HT1080 (cell line): ENCODE data around the gene EXPH5. TPM values are rescaled to one million over a fixed set of nuclear protein-coding genes. Genes with fewer than 3 reads are reported as not detected.
A peak's percentile ranks its signal among the peaks of the same experiment; 100 is the strongest.
"Not testable (repeated sequence)": the region's sequence is repeated elsewhere in the genome, so short reads cannot be mapped to it uniquely, and the experiment has no call there.

Experiments
- DNase-seq: peaks from one replicate; pipeline ENCODE4 v3.0.0-alpha.2; 2015; ENCODE audit warnings: low read depth
- total RNA-seq: library from RNA; depleted of rRNA; stranded (reverse); fragments of >200 nt; shearing (Covaris generic); gene quantifications from 2 replicates; pipeline ENCODE4 v1.2.3, GENCODE V29; 2014

EXPH5 gene
- total RNA-seq, 1 experiment from 2014 or later = 1.7 TPM

DNA sequence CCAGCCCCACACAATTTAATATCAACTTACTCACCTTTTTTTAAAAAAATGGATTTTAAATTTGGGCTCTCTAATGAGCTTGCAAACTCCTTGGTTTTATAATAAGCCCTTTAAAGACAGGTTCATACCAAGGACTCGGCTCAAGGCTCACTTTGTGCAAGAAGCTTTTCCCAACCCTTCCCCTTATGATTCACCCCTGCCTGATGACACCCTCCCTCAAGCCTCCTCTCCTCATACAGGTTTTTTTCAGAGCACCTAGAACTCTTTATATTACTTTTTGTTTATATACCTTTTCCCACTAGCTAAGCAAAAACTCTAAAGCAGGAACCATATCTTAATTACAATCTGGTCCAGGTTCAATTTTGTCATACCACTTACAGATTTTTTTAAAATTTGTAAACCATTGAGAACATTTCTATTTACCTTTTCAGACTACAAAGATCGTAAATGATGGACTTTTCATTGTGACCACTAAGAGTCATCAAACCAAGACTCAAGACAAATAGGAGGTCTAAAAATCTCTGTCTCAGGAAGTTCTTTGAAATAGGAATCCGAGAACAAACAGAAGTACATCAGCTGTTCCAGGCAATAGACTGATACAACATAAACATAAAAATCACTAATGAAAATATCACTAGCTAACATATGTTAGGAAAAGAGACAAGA lies 13.1 kb upstream of the EXPH5 start:
- DNase-seq = peak; percentile 67

DNA sequence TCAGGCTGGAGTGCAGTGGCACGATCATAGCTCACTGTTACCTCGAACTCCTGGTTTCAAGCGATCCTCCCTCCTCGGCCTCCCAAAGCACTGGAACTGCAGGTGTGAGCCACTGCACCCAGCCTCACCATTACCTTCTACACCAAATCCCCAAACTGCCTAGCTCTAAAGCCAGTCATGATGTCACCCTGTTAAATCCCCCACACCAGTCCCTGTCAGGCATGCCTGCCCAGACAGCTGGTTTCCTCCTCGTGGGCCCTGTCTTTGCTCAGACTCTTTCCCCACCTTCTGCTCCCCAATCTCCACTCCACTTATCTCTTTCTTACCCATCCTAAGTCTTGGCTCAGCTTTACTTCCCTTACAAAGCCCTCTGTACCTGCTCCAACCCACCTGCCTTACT lies 12.5 kb upstream of the EXPH5 start:
- DNase-seq = no peak

DNA sequence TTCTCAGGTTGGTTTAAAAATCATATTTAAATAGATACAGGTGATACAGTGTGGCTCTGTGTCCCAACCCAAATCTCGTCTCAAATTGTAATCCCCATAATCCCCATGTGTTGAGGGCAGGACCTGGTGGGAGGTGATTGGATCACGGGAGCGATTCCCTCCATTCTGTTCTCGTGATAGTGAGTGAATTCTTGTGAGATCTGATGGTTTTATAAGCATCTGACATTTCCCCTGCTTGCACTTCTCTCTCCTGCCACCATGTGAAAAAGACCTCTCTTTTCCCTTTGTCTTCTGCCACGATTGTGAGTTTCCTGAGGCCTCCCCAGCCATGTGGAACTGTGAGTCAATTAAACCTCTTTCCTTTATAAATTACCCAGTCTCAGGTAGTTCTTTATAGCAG lies 9.2 kb upstream of the EXPH5 start:
- DNase-seq = not testable (repeated sequence)

DNA sequence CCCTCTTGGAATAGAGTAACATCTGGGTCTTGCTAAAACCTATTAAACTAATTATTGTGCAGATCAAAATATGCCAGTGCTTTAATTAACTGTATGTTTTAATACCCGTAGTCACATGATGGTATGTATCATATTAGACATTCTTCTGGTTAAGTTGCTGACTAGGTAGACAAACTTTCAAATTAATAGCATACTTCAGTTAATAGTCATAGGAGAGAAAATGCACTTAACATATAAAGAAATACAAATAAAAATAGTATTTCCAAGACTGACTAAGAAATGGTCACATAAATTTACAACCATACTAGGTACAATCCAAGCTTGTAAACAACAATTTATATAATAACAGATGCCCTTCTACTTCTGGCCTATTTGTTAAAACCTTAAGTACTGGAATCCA lies 7.6 kb upstream of the EXPH5 start:
- DNase-seq = no peak

DNA sequence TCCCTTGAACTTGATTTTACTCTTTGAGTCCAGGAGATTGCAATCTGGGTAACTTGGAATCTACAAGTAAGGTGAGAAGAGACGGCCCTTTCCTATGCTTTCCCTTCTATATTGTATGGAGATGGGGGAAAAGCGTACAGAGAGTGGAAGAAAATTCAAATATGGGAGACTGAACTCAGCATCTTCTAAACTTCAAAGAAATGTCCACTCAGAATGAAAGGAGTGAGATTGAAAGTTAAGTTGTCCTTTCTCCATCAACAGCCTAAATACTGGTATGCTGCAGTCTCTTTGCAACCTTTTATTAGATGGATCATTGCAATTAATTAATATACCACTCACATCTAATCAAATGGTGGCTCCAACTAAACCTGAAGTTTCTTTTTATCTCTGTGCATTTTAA lies 6.4 kb upstream of the EXPH5 start:
- no peak for DNase-seq

DNA sequence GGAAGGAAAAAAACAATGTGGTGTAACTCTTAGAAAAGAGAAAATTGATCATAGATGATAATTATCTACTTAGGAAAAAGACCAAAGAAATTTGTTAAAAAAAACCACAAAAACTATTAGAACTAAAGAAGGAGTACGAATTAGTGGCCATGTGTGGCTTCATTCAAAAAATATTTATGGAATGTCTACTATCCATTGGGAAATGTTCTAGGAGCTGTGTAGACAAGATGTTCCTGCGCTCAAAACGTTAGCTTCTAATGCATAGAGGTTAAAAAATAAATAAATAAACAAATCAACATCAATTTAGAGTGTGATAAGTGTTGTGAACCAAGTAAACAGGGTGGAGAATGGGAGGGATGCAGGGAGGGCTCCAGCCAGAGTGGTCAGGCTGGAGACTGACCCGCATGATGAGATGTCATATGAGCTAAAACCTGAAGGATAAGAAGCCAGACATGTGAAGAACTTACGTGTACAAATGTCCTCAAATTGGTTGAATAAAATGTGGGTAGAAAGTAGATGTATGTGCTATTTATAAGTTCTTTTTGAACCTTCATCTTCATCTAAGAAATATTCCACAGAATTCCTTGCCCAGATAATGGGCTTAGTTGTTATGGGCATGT lies 4.3 kb upstream of the EXPH5 start:
- no peak for DNase-seq

DNA sequence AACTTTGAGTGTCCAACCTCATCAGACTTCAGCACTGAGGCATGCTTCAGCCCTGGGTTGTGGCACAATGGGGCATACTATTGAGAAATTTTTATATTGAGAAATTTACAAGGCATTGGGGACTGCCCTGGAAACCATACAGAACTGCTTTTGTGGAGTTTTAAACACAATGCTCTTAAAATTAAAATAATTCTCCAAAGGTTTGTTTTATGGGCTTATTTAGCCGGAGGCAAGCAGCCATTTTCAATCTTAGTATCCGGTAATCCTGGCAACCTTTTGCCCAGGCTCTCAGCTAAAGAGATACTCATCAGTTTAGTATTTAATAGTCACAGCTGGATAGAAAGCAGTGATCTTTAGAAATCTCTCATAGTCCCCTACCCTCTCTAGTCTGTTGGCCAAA lies 3.1 kb upstream of the EXPH5 start:
- no peak for DNase-seq

DNA sequence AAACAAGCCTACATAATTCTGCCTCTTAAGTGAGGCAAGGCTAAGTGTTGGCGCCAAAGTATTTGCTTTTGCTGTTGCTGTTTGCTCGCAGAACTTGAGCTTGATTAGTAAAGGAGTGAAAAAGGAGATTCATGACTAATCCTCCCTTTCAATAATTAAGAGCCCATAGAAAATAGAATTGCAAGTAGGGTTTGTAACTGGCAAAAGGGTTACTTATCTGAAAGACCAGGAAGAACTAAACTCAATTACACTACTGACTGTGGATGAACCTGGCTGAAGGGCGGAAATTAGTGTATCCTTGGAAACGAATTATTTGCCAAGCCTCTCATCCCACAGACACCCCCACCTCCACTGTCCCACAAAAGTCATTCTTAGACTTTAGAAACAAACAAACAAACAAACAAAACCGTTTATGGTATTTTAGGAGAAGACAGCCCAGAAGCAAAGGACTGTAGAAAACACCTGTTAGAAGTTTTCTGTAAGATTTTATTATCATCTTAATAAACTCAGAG lies 411 bp upstream of the EXPH5 start:
- no peak for DNase-seq

DNA sequence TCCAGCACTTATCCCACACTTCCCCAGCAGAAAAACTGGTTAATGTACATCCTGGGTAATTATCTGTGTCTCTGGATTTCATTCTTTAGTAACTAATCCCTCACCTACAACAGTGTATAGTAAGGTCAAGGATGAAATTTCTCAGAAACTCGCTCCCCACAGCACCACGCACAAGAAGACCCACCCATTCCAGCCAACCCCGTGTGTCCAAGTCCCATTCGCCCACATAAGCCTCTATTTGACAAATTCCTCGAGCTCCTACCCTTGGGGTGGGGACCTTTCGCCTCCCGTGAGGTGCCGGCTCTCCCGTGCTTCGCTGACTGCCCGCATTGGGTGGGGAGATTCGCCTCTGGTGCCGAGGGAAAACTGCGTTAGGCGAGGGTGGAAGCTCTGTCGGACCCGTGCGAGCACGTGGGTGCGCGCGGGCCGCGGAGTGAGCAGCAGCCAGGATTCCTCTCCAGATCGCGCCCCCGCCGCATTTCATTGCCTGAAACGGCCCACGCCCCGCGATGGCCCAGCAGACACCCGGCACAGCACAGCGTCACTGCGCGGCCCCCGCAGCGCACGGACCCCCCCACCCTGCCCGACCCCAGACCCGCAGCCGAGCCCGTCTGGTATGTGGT lies 866 bp downstream of the EXPH5 start:
- DNase-seq = no peak

DNA sequence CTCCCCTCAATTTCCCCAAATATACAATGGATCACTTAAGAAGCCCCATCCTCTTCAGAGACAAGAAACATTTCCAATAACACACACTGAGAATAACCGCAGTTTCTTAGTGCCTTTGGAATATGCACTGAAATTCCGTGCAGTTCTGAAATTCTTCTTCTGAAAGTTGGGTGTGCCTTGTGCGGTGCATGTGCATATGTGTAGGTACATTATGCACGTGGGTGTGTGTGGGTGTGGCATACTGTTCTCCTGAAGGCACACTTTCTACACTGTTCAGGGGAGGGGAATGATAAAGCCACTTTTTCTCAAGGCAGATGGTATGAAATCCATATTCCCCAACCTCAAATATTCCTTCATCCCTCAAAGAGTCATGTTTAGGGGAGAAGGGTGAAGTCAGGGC lies 1.7 kb downstream of the EXPH5 start:
- DNase-seq = no peak

DNA sequence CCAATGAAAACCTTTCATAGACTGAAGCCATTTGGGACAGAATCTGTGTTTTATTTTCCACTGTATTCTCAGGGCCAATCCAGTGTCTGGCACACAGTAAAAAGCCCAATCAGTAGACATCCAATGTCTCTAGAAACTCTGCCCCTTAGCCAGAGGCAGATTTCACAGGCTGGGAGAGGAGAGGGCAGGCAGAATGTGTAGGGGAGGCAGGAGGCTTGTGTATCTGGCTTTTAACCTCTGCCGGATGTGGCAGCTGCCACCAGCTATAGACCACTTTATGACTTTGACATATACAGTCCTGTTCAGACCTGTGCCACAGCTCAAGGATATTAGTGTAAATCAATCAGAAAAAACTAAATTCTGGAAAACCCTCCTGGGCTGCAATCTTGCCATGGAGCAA lies 4.4 kb downstream of the EXPH5 start:
- no peak for DNase-seq

DNA sequence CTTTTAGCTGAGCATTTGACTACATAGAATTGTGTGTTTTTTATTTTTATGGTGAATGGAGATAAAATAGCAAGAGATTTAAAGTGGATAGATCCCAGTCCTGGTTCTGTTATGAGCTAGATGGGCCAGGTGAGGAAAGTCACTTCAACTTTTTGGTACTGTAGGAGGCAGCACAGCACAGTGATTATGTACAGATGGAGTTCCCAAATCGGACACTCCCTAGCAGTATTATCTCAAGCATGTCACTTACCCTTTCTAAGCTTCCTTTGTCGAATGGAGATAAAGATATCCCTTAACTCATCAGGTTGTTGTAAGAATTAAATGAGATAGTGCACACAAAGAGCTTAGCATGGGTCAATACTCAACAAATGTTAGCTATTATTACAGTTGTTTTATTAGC lies 5.3 kb downstream of the EXPH5 start:
- no peak for DNase-seq

DNA sequence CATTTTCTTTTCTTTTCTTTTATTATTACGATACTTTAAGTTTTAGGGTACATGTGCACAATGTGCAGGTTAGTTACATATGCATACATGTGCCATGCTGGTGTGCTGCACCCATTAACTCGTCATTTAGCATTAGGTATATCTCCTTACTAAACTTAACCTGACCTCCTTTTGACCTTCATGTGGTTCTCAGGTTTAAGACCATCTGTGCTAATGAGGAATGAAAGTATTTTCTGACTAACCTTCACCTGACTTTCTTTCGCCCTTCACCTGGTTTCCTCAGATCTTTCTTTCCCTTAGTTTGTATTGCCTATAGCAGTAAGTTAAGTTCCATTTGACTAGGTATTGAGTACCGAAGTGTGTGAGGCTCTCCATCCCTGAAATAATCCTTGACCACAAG lies 6.5 kb downstream of the EXPH5 start:
- no peak for DNase-seq

DNA sequence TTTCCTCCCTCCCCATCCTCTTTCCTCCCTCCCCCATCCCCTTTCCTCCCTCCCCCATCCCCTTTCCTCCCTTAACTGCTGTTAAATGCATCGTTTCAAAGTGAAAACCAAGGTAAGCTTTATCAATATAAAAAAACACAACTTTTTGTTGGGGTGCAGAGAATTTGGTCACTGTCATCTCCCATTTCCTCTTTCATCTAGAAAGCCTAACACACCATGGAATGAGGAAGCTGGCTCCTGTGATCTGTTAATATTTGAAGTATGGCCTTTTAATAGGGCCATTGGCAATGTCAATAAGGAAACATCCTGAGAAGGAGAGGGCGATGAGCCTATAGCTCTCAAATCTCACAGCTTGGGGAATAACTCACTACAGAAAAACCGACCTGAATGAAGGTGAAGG lies 7.0 kb downstream of the EXPH5 start:
- DNase-seq = no peak

DNA sequence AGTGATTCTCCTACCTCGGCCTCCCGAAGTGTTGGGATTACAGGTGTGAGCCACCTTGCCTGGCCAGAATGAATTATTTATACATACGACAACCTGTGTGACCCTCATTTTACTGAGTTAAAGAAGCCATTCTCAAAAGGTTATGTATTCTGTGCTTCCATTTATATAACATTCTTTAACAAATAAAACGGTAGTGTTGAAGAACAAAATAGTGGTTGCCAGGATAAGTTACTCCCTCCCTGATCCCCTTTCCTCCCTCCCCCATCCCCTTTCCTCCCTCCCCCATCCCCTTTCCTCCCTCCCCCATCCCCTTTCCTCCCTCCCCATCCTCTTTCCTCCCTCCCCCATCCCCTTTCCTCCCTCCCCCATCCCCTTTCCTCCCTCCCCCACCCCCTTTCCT lies 7.4 kb downstream of the EXPH5 start:
- not testable (repeated sequence) for DNase-seq

DNA sequence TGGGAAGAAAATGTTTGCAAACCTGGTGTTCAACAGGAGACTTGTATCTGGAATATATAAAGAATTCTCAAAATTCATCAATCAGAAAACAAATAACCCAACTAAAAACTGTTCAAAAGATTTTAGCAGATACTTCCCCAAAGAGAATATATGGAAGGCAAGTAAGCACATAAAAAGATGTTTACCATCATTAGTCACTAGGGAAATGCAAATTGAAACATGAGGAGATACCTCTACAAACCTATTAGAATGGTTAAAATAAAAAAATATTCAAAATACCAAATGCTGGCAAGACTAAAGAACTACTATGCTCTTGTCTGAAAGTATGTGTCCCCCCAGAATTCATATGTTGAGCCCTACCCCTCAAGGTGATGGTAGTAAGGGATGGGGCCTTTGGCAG lies 8.6 kb downstream of the EXPH5 start:
- no peak for DNase-seq

DNA sequence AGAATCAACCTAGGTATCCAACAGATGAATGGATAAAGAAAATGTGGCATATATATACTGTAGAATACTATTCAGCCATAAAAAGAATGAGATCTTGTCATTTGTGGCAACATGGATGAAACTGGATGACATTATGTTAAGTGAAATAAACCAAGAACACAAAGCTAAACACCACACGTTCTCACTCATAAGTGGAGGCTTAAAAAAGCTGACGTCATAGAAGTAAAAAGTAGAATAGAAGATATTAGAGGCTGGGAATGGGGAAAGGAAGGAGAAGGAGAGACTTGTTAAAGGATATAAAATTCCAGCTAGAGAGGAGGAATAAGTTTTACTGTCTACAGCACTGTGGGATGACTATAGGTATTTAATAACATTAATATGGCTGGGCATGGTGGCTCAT lies 12.9 kb downstream of the EXPH5 start:
- DNase-seq = no peak

DNA sequence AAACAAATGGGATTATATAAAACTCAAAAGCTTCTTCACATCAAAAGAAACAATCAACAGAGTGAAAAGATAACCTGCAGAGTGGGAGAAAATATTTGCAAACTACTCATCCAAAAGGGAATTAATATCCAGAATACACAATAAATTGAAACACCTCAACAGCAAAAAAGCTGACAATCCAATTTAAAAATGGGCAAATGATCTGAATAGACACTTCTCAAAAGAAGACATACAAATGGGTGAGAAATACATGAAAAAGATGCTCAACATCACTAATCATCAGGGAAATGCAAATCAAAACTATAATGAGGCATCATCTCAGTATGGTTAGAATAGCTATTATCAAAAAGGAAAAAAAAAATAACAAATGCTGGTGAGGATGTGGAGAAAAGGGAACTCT lies 13.5 kb downstream of the EXPH5 start:
- no peak for DNase-seq

DNA sequence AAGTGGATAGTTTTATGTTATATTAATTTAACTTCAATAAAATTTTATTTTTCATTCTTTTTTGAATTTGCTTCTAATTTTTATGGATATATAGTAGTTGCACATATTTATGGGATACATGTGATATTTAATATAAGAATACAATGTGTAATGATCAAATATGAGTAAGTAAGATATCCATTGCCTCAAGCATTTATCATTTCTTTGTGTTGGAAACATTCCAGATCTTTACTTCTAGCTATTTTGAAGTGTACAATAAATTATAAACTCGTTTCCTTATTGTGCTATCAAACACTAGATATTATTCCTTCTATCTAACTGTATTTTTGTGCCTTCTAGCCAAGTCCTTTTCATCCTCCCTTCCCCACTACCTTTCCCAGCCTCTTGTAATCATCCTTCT lies 17.0 kb downstream of the EXPH5 start:
- no peak for DNase-seq

DNA sequence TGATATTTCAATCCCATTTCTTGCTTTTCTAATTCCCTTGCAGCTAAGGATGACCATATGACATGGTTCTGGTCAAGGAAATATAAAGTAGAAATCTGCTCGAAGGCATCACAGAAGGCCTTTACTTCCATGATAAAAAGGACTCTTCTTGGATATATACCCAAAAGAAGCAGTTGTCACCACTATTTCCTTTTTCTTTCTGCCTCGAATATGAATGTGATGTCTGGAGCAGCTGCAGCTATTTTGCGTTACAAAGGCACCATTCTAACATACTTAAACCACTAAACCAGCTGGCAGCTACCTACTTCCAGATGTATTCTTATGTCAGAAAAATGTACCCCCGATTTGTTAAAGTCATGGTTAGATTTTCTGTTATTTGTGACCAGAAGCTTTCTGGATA lies 18.9 kb downstream of the EXPH5 start:
- DNase-seq = no peak

DNA sequence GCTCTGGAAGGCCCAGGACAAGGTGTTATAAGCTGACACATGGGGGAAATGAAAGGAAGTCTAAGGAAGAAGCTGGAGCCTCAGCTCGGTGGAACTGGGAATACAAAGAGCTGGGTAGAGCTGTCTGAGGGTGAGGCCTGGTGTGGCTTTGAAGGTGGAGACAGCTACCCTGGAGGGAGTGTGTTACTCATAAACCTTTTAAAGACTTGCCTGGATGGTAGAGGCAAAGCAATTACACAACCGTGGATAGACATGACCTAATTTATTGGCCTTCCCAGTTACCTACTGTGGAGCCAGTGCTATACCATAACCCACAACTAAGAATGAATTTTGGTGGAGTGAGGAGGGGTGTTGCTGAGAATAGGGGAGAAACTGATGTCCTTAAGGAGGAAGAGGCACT lies 22.6 kb downstream of the EXPH5 start:
- no peak for DNase-seq

DNA sequence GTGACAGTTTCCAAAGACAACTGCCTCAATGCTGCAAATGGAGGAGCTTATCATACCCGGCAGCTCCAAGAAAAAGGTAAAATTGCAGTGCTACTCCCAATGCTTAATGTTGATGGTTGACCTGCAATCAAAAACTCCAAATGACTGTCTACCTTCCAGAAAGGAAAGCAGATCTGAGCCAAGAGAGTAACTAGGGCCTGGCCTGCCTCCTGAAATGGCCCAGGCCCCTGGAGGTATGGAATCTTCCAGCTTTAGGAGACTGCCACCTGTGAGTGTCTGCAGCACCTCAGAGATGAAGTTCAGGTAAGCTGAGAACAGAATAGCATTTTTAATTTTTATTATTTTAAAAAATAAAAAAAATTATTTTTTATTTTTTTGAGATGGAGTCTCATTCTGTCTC lies 23.7 kb downstream of the EXPH5 start:
- no peak for DNase-seq
